Measurements from ENCODE around the gene LIFR.

The LIFR gene

DNA sequence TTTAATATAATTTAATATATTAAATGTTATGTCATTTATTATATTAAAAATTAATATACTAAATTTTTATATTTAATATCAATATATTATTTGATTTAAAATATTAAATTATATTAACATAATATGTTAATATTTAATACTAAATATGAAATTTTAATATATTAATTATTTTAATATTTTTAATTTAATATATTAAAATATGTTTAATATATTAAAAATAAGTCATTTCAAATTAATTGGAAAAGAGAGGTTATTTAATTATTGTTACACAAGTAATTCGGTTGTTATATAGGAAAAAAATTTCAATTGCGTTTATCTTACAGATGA is 114.2 kb downstream of the LIFR start:
- Histone ChIP-seq H3K4me2 (ENCODE audit: insufficient read depth, low read length) (no peak overlapping the region), H3K9me3 (ENCODE audit: insufficient read depth, low read length, severe bottlenecking) (no peaks in the 10 kb centered on the region), H3K4me1 (ENCODE audit: insufficient read depth, low read length) (no peaks in the 10 kb centered on the region), H3K79me2 (ENCODE audit: insufficient read depth, low read length) (no peaks in the 10 kb centered on the region), H3K36me3 (ENCODE audit: insufficient read depth, low read length) (no peaks in the 10 kb centered on the region), H3K27ac (ENCODE audit: low read length) (no peak overlapping the region), H3K9ac (ENCODE audit: low read depth, low read length) (no peak overlapping the region), H3K4me3 (ENCODE audit: low read depth in 1 of 2, low read length in 2 of 2) (no peak overlapping the region), H4K20me1 (ENCODE audit: insufficient read depth, low read length) (no peaks in the 10 kb centered on the region), H2AFZ (ENCODE audit: low read depth, low read length) (no peak overlapping the region), H3K27me3 (ENCODE audit: insufficient read depth, low read length, poor library complexity) (peaks cover 30% of the 10 kb centered on the region)
- no peak for TF ChIP-seq EZH2 (IDR thresholded peaks at IDR 0.05; ENCODE audit: borderline replicate concordance, low read depth, low read length, severe bottlenecking)
- TF ChIP-seq, protein P1, sequence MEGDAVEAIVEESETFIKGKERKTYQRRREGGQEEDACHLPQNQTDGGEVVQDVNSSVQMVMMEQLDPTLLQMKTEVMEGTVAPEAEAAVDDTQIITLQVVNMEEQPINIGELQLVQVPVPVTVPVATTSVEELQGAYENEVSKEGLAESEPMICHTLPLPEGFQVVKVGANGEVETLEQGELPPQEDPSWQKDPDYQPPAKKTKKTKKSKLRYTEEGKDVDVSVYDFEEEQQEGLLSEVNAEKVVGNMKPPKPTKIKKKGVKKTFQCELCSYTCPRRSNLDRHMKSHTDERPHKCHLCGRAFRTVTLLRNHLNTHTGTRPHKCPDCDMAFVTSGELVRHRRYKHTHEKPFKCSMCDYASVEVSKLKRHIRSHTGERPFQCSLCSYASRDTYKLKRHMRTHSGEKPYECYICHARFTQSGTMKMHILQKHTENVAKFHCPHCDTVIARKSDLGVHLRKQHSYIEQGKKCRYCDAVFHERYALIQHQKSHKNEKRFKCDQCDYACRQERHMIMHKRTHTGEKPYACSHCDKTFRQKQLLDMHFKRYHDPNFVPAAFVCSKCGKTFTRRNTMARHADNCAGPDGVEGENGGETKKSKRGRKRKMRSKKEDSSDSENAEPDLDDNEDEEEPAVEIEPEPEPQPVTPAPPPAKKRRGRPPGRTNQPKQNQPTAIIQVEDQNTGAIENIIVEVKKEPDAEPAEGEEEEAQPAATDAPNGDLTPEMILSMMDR (IDR thresholded peaks at IDR 0.05; ENCODE audit: borderline replicate concordance, extremely low read depth, low read length, poor library complexity, severe bottlenecking) = no peak
- DNase-seq (no peak), ATAC-seq (ENCODE audit: insufficient read depth, low read depth) (no peak)

DNA sequence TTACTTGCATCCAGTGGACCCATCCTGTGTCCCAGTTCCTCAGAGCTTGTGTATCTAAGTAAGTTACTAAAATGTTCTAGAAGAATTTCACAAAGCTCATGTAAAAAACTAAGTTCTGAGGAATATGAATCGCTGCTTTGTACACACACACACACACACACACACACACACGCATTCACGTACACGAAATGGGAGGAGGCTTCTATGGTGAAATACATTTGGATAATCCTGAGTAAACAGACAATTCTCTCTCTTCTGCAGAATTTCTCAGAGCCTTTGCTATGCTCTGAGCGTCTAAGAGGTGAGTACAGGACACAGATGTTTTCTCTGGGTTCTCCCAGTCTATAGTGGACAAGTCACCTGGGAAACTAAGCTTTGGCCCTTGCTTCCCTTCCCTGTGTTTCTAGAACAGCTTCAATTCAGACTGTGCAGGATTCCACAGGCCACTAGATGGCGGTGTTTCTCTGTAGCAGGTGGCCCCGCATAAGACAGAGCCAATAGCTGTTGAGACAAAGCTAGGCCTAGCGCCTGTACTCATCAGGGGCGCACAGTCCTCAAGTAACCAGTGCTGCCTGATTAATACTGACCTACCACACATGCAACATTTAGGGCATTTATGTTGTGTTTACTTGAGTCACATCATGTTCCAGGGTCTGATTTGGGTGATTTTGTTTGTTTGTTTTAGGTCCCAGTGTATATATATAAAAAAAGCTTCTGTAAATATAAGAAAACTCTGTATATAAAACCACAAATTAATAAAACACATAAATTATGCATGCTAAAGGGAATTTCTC is 114.8 kb downstream of the LIFR start:
- peaks cover 24% of the 10 kb centered on the region for H3K27me3 ChIP-seq (ENCODE audit: insufficient read depth, low read length, poor library complexity)
- H3K4me1 ChIP-seq (ENCODE audit: insufficient read depth, low read length) = no peaks in the 10 kb centered on the region
- peak; percentile 100 for ATAC-seq (ENCODE audit: insufficient read depth, low read depth)
- no peaks in the 10 kb centered on the region for H4K20me1 ChIP-seq (ENCODE audit: insufficient read depth, low read length)
- H3K9ac ChIP-seq (ENCODE audit: low read depth, low read length) = no peak overlapping the region
- TF ChIP-seq, protein P1 (IDR thresholded peaks at IDR 0.05; ENCODE audit: borderline replicate concordance, extremely low read depth, low read length, poor library complexity, severe bottlenecking) = peak; percentile 98
- no peak for TF ChIP-seq EZH2 (IDR thresholded peaks at IDR 0.05; ENCODE audit: borderline replicate concordance, low read depth, low read length, severe bottlenecking)
- DNase-seq = peak; percentile 82
- no peaks in the 10 kb centered on the region for H3K36me3 ChIP-seq (ENCODE audit: insufficient read depth, low read length)
- H3K4me2 ChIP-seq (ENCODE audit: insufficient read depth, low read length) = no peak overlapping the region
- no peak overlapping the region for H2AFZ ChIP-seq (ENCODE audit: low read depth, low read length)
- no peaks in the 10 kb centered on the region for H3K9me3 ChIP-seq (ENCODE audit: insufficient read depth, low read length, severe bottlenecking)
- H3K79me2 ChIP-seq (ENCODE audit: insufficient read depth, low read length) = no peaks in the 10 kb centered on the region
- no peak overlapping the region for H3K27ac ChIP-seq (ENCODE audit: low read length)
- no peak overlapping the region for H3K4me3 ChIP-seq (ENCODE audit: low read depth in 1 of 2, low read length in 2 of 2)

DNA sequence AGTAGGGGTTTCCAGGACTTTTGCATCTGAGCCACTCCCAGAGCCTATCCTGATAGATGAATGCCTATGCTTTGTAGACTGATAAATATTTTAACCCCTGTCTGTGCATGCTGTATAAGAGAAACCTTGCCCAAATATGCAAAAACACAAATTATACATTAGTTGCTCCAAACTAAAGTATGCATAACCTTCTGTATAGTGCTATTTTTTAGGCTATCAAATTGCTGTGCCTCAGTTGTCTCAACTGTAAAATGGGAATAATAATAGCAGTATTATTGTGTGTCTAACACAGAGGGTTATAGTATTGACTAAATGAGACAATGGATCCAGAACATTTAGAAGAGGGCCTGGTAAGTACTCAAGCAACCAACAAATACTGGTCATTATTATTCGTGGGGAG is 117.7 kb downstream of the LIFR start:
- Histone ChIP-seq H3K9me3 (ENCODE audit: insufficient read depth, low read length, severe bottlenecking) (no peaks in the 10 kb centered on the region), H3K36me3 (ENCODE audit: insufficient read depth, low read length) (no peaks in the 10 kb centered on the region), H3K4me3 (ENCODE audit: low read depth in 1 of 2, low read length in 2 of 2) (no peak overlapping the region), H3K4me1 (ENCODE audit: insufficient read depth, low read length) (no peaks in the 10 kb centered on the region), H2AFZ (ENCODE audit: low read depth, low read length) (no peak overlapping the region), H3K27me3 (ENCODE audit: insufficient read depth, low read length, poor library complexity) (peaks cover 23% of the 10 kb centered on the region), H3K4me2 (ENCODE audit: insufficient read depth, low read length) (no peak overlapping the region), H3K79me2 (ENCODE audit: insufficient read depth, low read length) (no peaks in the 10 kb centered on the region), H4K20me1 (ENCODE audit: insufficient read depth, low read length) (no peaks in the 10 kb centered on the region), H3K9ac (ENCODE audit: low read depth, low read length) (no peak overlapping the region), H3K27ac (ENCODE audit: low read length) (no peak overlapping the region)
- DNase-seq (no peak), ATAC-seq (ENCODE audit: insufficient read depth, low read depth) (no peak)
- TF ChIP-seq, protein P1 (IDR thresholded peaks at IDR 0.05; ENCODE audit: borderline replicate concordance, extremely low read depth, low read length, poor library complexity, severe bottlenecking) = no peak

All from DND-41 (cell line).